HepG2 (cell line): Measurements from ENCODE around the gene IGF2. TPM values are rescaled to one million over a fixed set of nuclear protein-coding genes. Genes with fewer than 3 reads are reported as not detected.

Experiments
- ELF1 ChIP-seq: sonication (generic); formaldehyde crosslinking; IDR thresholded peaks from 2 replicates; pipeline ENCODE4 v1.4.0; 2020; ENCODE audit warnings: missing genetic modification reagents
- FLYWCH1 ChIP-seq: sonication (generic); formaldehyde crosslinking; IDR thresholded peaks from 2 replicates; pipeline ENCODE4 v1.8.1; 2023; ENCODE audit warnings: mild to moderate bottlenecking, missing genetic modification reagents
- FOXA3 ChIP-seq: IDR thresholded peaks from 2 replicates; pipeline ENCODE4 v1.6.1; 2016; ENCODE audit warnings: missing genetic modification reagents, missing compliant biosample characterization
- FOXK1 ChIP-seq: sonication (generic); formaldehyde crosslinking; IDR thresholded peaks from 2 replicates; pipeline ENCODE4 v1.4.0; 2020; ENCODE audit warnings: low read depth, missing genetic modification reagents, borderline replicate concordance
- HNF1B ChIP-seq: sonication (generic); formaldehyde crosslinking; IDR thresholded peaks from 2 replicates; pipeline ENCODE4 v1.5.1; 2020; ENCODE audit warnings: mild to moderate bottlenecking, moderate library complexity, missing genetic modification reagents
- JARID2 ChIP-seq: sonication (generic); formaldehyde crosslinking; IDR thresholded peaks from 2 replicates; pipeline ENCODE4 v1.8.1; 2023; ENCODE audit warnings: missing genetic modification reagents, inconsistent platforms; ENCODE audit not compliant: insufficient replicate concordance
- MAZ ChIP-seq, 2 experiments: sonication (generic) in 1 of 2; formaldehyde crosslinking in 1 of 2; IDR thresholded peaks; 2 replicates each; pipeline versions ENCODE4 v1.5.0 to v1.6.1; 2012 to 2020; ENCODE audit warnings: low read depth in 2 of 2, mild to moderate bottlenecking in 2 of 2, borderline replicate concordance in 1 of 2, improper control_type of control experiment in 1 of 2, low read length in 1 of 2, missing genetic modification reagents in 1 of 2, moderate library complexity in 1 of 2
- MEF2D ChIP-seq: sonication (generic); formaldehyde crosslinking; IDR thresholded peaks from 2 replicates; pipeline ENCODE4 v1.5.1; 2020; ENCODE audit warnings: mild to moderate bottlenecking, missing genetic modification reagents
- MXI1 ChIP-seq: IDR thresholded peaks from 3 replicates; pipeline ENCODE4 v1.6.1; 2012; ENCODE audit warnings: low read depth, low read length, inconsistent platforms, borderline replicate concordance
- PLSCR1 ChIP-seq: sonication (generic); formaldehyde crosslinking; IDR thresholded peaks from 2 replicates; pipeline ENCODE4 v1.5.0; 2020; ENCODE audit warnings: missing genetic modification reagents, mild to moderate bottlenecking, borderline replicate concordance
- RARA ChIP-seq: IDR thresholded peaks from 2 replicates; pipeline ENCODE4 v1.6.1; 2016; ENCODE audit warnings: missing genetic modification reagents, missing compliant biosample characterization
- RXRB ChIP-seq: IDR thresholded peaks from 2 replicates; pipeline ENCODE4 v1.6.1; 2016; ENCODE audit warnings: borderline replicate concordance, missing genetic modification reagents, missing compliant biosample characterization
- SOX13 ChIP-seq, 3 experiments: fragments of 450-650 bp in 1 of 3; sonication (generic) in 1 of 3; formaldehyde crosslinking in 1 of 3; IDR thresholded peaks in 2 of 3; conservative IDR thresholded peaks in 1 of 3; 2 replicates each; pipeline versions ENCODE4 v1.5.0 to v1.6.1; 2016 to 2020; ENCODE audit warnings: antibody characterized with exemption in 1 of 3, mild to moderate bottlenecking in 1 of 3, missing compliant biosample characterization in 1 of 3, missing genetic modification reagents in 1 of 3, moderate library complexity in 1 of 3
- SOX5 ChIP-seq: IDR thresholded peaks from 2 replicates; pipeline ENCODE4 v1.6.1; 2016; ENCODE audit warnings: borderline replicate concordance
- SOX6 ChIP-seq, 2 experiments: fragments of 450-650 bp in 1 of 2; sonication (generic) in 1 of 2; formaldehyde crosslinking in 1 of 2; IDR thresholded peaks; 2 replicates each; pipeline versions ENCODE4 v1.4.0 to v1.6.1; 2017 to 2020; ENCODE audit warnings: antibody characterized with exemption in 1 of 2, mild to moderate bottlenecking in 1 of 2, missing genetic modification reagents in 1 of 2
- THAP11 ChIP-seq: IDR thresholded peaks from 2 replicates; pipeline ENCODE4 v1.6.1; 2016; ENCODE audit warnings: missing biosample characterization, missing genetic modification reagents
- ZFP90 ChIP-seq: sonication (generic); formaldehyde crosslinking; IDR thresholded peaks from 2 replicates; pipeline ENCODE4 v1.8.0; 2022; ENCODE audit warnings: missing genetic modification reagents, mild to moderate bottlenecking, inconsistent platforms, borderline replicate concordance
- ZIK1 ChIP-seq: sonication (generic); formaldehyde crosslinking; IDR thresholded peaks from 2 replicates; pipeline ENCODE4 v1.5.0; 2020; ENCODE audit warnings: mild to moderate bottlenecking, low read depth, missing genetic modification reagents, borderline replicate concordance
- ZKSCAN5 ChIP-seq: sonication (generic); formaldehyde crosslinking; IDR thresholded peaks from 2 replicates; pipeline ENCODE4 v1.5.1; 2020; ENCODE audit warnings: mild to moderate bottlenecking, missing genetic modification reagents
- ZNF605 ChIP-seq: sonication (generic); formaldehyde crosslinking; IDR thresholded peaks from 2 replicates; pipeline ENCODE4 v1.8.0; 2022; ENCODE audit warnings: mild to moderate bottlenecking, missing genetic modification reagents
- ZNF772 ChIP-seq: sonication (generic); formaldehyde crosslinking; IDR thresholded peaks from 2 replicates; pipeline ENCODE4 v1.5.0; 2020; ENCODE audit warnings: mild to moderate bottlenecking, missing genetic modification reagents
- polyA plus RNA-seq, 8 experiments: library from polyadenylated mRNA; depleted of rRNA in 3 of 8; stranded (reverse) in 7 of 8; unstranded in 1 of 8; fragments of >200 nt; fragmentation: Illumina TruSeq in 4 of 8; extraction: Trizol in 4 of 8; gene quantifications; 2 replicates each; pipeline versions ENCODE4 v1.2.1 to v1.2.3, GENCODE V29; 2011 to 2016; ENCODE audit warnings: low read depth in 4 of 8, missing spikeins in 1 of 8, mixed read lengths in 1 of 8; ENCODE audit not compliant: insufficient read depth in 1 of 8
- total RNA-seq, 5 experiments: library from RNA; depleted of rRNA; stranded (reverse); fragments of >200 nt; fragmentation: Illumina TruSeq; extraction: Trizol; gene quantifications; 2 replicates each; pipeline ENCODE4 v1.2.3, GENCODE V29; 2016; ENCODE audit warnings: low read depth in 1 of 5
- TF ChIP-seq, protein P1 (sequence below): sonication (generic); formaldehyde crosslinking; IDR thresholded peaks from 2 replicates; pipeline ENCODE4 v1.4.0; 2020; ENCODE audit warnings: low read depth, mild to moderate bottlenecking, missing genetic modification reagents
- TF ChIP-seq, protein P2 (sequence below): sonication (generic); formaldehyde crosslinking; conservative IDR thresholded peaks from 2 replicates; pipeline ENCODE4 v1.4.0; 2020; ENCODE audit warnings: missing genetic modification reagents

Gene IGF2
- total and polyA plus RNA-seq, 2 of the 13 experiments (the other 11 are each of a cell fraction or from before 2014, with no cell fraction given), result 79.1 to 254 TPM

GRCh38 chr11:2134022-2135010 is 4.9 kb downstream of the IGF2 start (continued):
- TF ChIP-seq MAZ (IDR thresholded peaks at IDR 0.05; ENCODE audit: borderline replicate concordance, low read depth, low read length) (no peak), MAZ (CRISPR knock-in tag; IDR thresholded peaks at IDR 0.05; ENCODE audit: low read depth) (0 out of 2 replicates have a peak, but pooled peaks have one; percentile 33), ZNF772 (CRISPR knock-in tag) (no peak), FLYWCH1 (CRISPR knock-in tag) (no peak), MXI1 (no peak), ZFP90 (CRISPR knock-in tag) (0 out of 2 replicates have a peak, but pooled peaks have one; percentile 37), FOXK1 (no peak), RXRB (no peak), ZNF605 (no peak), SOX6 (IDR thresholded peaks at IDR 0.05) (no peak), SOX6 (CRISPR knock-in tag; IDR thresholded peaks at IDR 0.05) (0 out of 2 replicates have a peak, but pooled peaks have one; percentile 12), MEF2D (CRISPR knock-in tag) (no peak), ELF1 (CRISPR knock-in tag) (no peak), SOX13 (IDR thresholded peaks at IDR 0.05) (0 out of 2 replicates have a peak, but pooled peaks have one; percentile 16), SOX13 (CRISPR knock-in tag; conservative IDR thresholded peaks at IDR 0.05 in 1 of 2, IDR thresholded peaks at IDR 0.05 in 1 of 2) (no peak), RARA (CRISPR knock-in tag) (0 out of 2 replicates have a peak, but pooled peaks have one; percentile 5), PLSCR1 (CRISPR knock-in tag) (no peak), ZKSCAN5 (CRISPR knock-in tag) (no peak), JARID2 (no peak), SOX5 (CRISPR knock-in tag) (no peak), THAP11 (no peak), HNF1B (CRISPR knock-in tag) (no peak), ZIK1 (CRISPR knock-in tag) (no peak), FOXA3 (CRISPR knock-in tag) (no peak)
- TF ChIP-seq, protein P1, sequence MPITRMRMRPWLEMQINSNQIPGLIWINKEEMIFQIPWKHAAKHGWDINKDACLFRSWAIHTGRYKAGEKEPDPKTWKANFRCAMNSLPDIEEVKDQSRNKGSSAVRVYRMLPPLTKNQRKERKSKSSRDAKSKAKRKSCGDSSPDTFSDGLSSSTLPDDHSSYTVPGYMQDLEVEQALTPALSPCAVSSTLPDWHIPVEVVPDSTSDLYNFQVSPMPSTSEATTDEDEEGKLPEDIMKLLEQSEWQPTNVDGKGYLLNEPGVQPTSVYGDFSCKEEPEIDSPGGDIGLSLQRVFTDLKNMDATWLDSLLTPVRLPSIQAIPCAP, result no peak
- TF ChIP-seq, protein P2, sequence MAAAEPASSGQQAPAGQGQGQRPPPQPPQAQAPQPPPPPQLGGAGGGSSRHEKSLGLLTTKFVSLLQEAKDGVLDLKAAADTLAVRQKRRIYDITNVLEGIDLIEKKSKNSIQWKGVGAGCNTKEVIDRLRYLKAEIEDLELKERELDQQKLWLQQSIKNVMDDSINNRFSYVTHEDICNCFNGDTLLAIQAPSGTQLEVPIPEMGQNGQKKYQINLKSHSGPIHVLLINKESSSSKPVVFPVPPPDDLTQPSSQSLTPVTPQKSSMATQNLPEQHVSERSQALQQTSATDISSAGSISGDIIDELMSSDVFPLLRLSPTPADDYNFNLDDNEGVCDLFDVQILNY, result no peak
